Heart left ventricle (tissue), 16 donors: ENCODE results near the gene OR5AU1. TPM values are rescaled to one million over a fixed set of nuclear protein-coding genes. Genes with fewer than 3 reads are reported as not detected.

Experiments used
- ATAC-seq, 4 donors: fragments of 200-7000 bp; cut with Tn5 transposase; one replicate each; pipeline ENCODE4 v1.9.1; 2020 to 2022; ENCODE audit warnings: moderate library complexity in 4 of 4, mild to moderate bottlenecking in 3 of 4, moderate number of reproducible peaks in 1 of 4
- DNase-seq, 5 donors: peaks; one replicate each; pipeline ENCODE4 v3.0.0-alpha.2; 2020
- H3K27ac ChIP-seq, 12 donors: fragments of 200-600 bp; sonication (generic) in 4 of 12; one replicate each; pipeline versions ENCODE4 v1.5.0 to v1.8.0; 2016 to 2022; ENCODE audit warnings: mild to moderate bottlenecking in 2 of 12
- H3K27me3 ChIP-seq, 9 donors: fragments of 200-600 bp; sonication (generic) in 2 of 9; one replicate each; pipeline versions ENCODE4 v1.5.1 to v1.8.0; 2016 to 2022; ENCODE audit warnings: mild to moderate bottlenecking in 3 of 9
- H3K36me3 ChIP-seq, 9 donors: fragments of 200-600 bp; sonication (generic) in 2 of 9; one replicate each; pipeline versions ENCODE4 v1.5.0 to v1.8.0; 2018 to 2022; ENCODE audit warnings: mild to moderate bottlenecking in 2 of 9
- H3K4me1 ChIP-seq, 12 donors: fragments of 200-600 bp; sonication (generic) in 4 of 12; one replicate each; pipeline versions ENCODE4 v1.5.0 to v1.8.0; 2016 to 2022; ENCODE audit warnings: mild to moderate bottlenecking in 3 of 12
- H3K4me3 ChIP-seq, 12 donors: fragments of 200-600 bp; sonication (generic) in 4 of 12; one replicate each; pipeline versions ENCODE4 v1.5.0 to v1.8.0; 2017 to 2022; ENCODE audit warnings: mild to moderate bottlenecking in 9 of 12, moderate library complexity in 4 of 12
- H3K9me3 ChIP-seq, 12 donors: fragments of 200-600 bp; sonication (generic) in 4 of 12; one replicate each; pipeline versions ENCODE4 v1.5.0 to v1.8.0; 2016 to 2022; ENCODE audit warnings: mild to moderate bottlenecking in 1 of 12
- POLR2A ChIP-seq, 2 donors: fragments of 450-650 bp; IDR thresholded peaks; one replicate each; pipeline ENCODE4 v1.6.1; 2017; ENCODE audit warnings: antibody characterized with exemption in 2 of 2, mild to moderate bottlenecking in 2 of 2, moderate library complexity in 2 of 2
- WGBS, 4 donors: extraction: QIAGEN DNeasy Blood & Tissue Kit in 2 of 4; methylation state at CpG; one replicate each; pipeline versions ENCODE4 v1.1.5 to v1.1.7; 2013 to 2018; 5-methylcytosine and 5-hydroxymethylcytosine counted together
- intact Hi-C, 10 donors: fragments of 100-400 bp; cut with DNase I; formaldehyde crosslinking; loops; one replicate each; pipeline versions ENCODE4 v1.11.1 to v1.14.2; 2022
- long read RNA-seq, 3 donors: library from polyadenylated mRNA; unstranded; transcript quantifications; one replicate each; pipeline ENCODE4 v2.0.0, GENCODE V29; 2020 to 2021
- polyA plus RNA-seq, 2 donors: library from polyadenylated mRNA; stranded (reverse); fragments of 200-250 nt; gene quantifications; one replicate each; pipeline ENCODE4 v1.2.3, GENCODE V29; 2013
- total RNA-seq, 9 donors: library from RNA; depleted of rRNA in 2 of 9; stranded (reverse); fragments of >200 nt in 2 of 9; fragmentation: NEBNext Ultra II Directional in 3 of 9; extraction: Animal tissue kit (Norgen Biotek cat#: 25700) in 3 of 9; gene quantifications; one replicate each; pipeline versions ENCODE4 v1.1.0 to v1.2.4, GENCODE V29; 2016 to 2023
- TF ChIP-seq, protein P1 (sequence below), 12 donors: fragments of 200-600 bp; sonication (generic) in 4 of 12; IDR thresholded peaks; one replicate each; pipeline versions ENCODE4 v1.5.0 to v1.8.0; 2018 to 2022; ENCODE audit warnings: antibody characterized with exemption in 12 of 12, mild to moderate bottlenecking in 5 of 12
- donor health status: ischemic (EF 13 %, LVEDD 7.1; RV severe dilation, severe dysfunction).
- donor health status: healthy with polysubstance abuse.
- donor health status: DM: no; HTN: yes; CAD: no.
- donor health status: DM: no; HTN: no; CAD: no.
- donor health status: ischemic (EF 25% LVEDD 6.9; RV normal size, moderate dysfunction).
- donor health status: ischemic (EF 25% LVEDD 5.7; RV mildly dilated, moderate dysfunction).
- donor health status: healthy.
- donor health status: DM: yes; HTN: yes; CAD: no.
- donor health status: ischemic (EF 35%, LVEDD 5.7; RV mildly dilated, moderate dysfunction).
- donor health status: nonischemic (EF 11% LVEDD 7.7; RV severe dilation, severe dysfunction).
- donor health status: DM: yes; HTN: yes; CAD: no.
- donor health status: PGD.
- donor health status: ischemic (EF 29% LVEDD 5.4; RV normal size, mild dysfunction).
- donor health status: nonischemic (EF 23%, LVEDD 6.1; RV moderate dilation, normal function).

The OR5AU1 gene
- not detected for total RNA-seq
- not detected for polyA plus RNA-seq
- long read RNA-seq, donor 1 = 0 reads
- long read RNA-seq, donor 2 = 0 reads
- long read RNA-seq, donor 3 = 0 reads

GRCh38 chr14:21155963-21156362 lies at the start of gene OR5AU1:
Gene OR5AU1, minus strand, starts transcription at chr14:21156063. Its CDS starts 191 bp downstream, at chr14:21155872.
- Histone ChIP-seq H3K27me3 (peaks cover 0 to 15% (median 0%) of the 10 kb centered on the region in 9 donors), H3K9me3 (no peaks in the 10 kb centered on the region), H3K36me3 (no peaks in the 10 kb centered on the region), H3K4me1 (no peaks in the 10 kb centered on the region), H3K27ac (no peak within 1 kb of the TSS), H3K4me3 (no peak within 1 kb of the TSS)
- no peak for ATAC-seq
- no peak for TF ChIP-seq POLR2A (IDR thresholded peaks at IDR 0.05)
- TF ChIP-seq, protein P1, sequence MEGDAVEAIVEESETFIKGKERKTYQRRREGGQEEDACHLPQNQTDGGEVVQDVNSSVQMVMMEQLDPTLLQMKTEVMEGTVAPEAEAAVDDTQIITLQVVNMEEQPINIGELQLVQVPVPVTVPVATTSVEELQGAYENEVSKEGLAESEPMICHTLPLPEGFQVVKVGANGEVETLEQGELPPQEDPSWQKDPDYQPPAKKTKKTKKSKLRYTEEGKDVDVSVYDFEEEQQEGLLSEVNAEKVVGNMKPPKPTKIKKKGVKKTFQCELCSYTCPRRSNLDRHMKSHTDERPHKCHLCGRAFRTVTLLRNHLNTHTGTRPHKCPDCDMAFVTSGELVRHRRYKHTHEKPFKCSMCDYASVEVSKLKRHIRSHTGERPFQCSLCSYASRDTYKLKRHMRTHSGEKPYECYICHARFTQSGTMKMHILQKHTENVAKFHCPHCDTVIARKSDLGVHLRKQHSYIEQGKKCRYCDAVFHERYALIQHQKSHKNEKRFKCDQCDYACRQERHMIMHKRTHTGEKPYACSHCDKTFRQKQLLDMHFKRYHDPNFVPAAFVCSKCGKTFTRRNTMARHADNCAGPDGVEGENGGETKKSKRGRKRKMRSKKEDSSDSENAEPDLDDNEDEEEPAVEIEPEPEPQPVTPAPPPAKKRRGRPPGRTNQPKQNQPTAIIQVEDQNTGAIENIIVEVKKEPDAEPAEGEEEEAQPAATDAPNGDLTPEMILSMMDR (IDR thresholded peaks at IDR 0.05) = no peak
- intact Hi-C loops = no loop called here
- no peak for DNase-seq

DNA sequence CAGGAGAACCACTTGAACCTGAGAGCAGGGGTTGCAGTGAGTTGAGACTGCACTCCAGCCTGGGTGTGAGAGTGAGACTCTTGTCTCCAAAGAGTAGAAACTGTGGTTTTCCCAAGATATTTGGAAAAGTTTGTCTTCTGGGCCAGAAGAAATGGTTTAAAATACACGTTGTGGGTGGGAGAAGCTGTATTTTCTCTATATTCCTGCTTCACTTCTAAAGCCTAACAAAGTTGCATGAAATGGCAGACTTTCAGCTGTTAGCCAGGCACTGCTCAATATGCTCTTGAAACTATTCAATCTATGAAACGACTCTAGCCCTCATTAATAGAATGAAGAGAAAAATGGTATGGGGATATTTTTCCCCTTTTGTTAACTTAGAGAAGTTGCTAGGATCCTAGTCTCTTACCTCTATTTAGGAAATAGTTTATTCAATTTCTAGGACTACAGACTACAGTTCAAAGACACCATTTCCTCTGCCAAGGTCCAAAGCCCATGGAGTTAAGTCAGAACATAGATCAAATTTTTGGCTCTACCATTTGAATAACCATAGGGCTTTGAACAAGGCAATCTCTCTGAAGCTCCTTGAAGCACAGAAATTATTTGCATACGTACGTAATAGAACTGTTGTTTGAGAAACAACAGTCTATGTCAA lies 49.3 kb upstream of the OR5AU1 start:
- ATAC-seq = no peak
- H3K27ac ChIP-seq = no peak overlapping the region
- no peak overlapping the region for H3K4me3 ChIP-seq
- H3K27me3 ChIP-seq = no peaks in the 10 kb centered on the region
- peaks cover 0 to 67% (median 53%) of the 10 kb centered on the region in 9 donors for H3K36me3 ChIP-seq
- no peaks in the 10 kb centered on the region for H3K9me3 ChIP-seq
- H3K4me1 ChIP-seq = peaks cover 0 to 6% (median 0%) of the 10 kb centered on the region in 12 donors
- DNase-seq = no peak
- WGBS, 4 donors = 85 to 88% (median 86%) methylated on average over 4 of the region's 4 CpGs
- intact Hi-C loops = no loop called here
- TF ChIP-seq POLR2A (IDR thresholded peaks at IDR 0.05) = no peak
- TF ChIP-seq, protein P1 (IDR thresholded peaks at IDR 0.05) = no peak

GRCh38 chr14:21204167-21205025 lies 48.5 kb upstream of the OR5AU1 start:
- Histone ChIP-seq H3K4me1 (peaks cover 0 to 6% (median 0%) of the 10 kb centered on the region in 12 donors), H3K4me3 (no peak overlapping the region), H3K9me3 (no peaks in the 10 kb centered on the region), H3K27me3 (no peaks in the 10 kb centered on the region), H3K36me3 (peaks cover 0 to 60% (median 45%) of the 10 kb centered on the region in 9 donors), H3K27ac (no peak overlapping the region)
- 90 to 92% (median 91%) methylated on average over 8 of the region's 8 CpGs for WGBS, 4 donors
- no peak for TF ChIP-seq POLR2A (IDR thresholded peaks at IDR 0.05)
- TF ChIP-seq, protein P1 (IDR thresholded peaks at IDR 0.05) = no peak
- intact Hi-C loops = no loop called here
- no peak for ATAC-seq
- DNase-seq = no peak
